B cell (primary cell): ENCODE results near the gene PTPRU. TPM values are rescaled to one million over a fixed set of nuclear protein-coding genes. Genes with fewer than 3 reads are reported as not detected.

Experiments
- ATAC-seq: fragments of 200-7000 bp; cut with Tn5 transposase; one replicate; pipeline ENCODE4 v1.10.0; 2021; ENCODE audit warnings: low read depth, mild to moderate bottlenecking, moderate number of reproducible peaks, moderate library complexity
- CTCF ChIA-PET: fragments of 350-600 bp; sonication (Branson Sonifier 250); formaldehyde crosslinking; loops from one replicate; lab custom pipeline; 2021; ENCODE audit warnings: antibody characterized with exemption, inconsistent platforms; lab: Charles Lee
- POLR2A ChIA-PET: fragments of 350-600 bp; sonication (Branson Sonifier 250); formaldehyde crosslinking; loops from one replicate; lab custom pipeline; 2021; ENCODE audit warnings: antibody characterized with exemption; lab: Charles Lee
- DNase-seq: peaks from one replicate; pipeline ENCODE4 v3.0.0; 2013
- H2AFZ ChIP-seq: 2 replicates; pipeline ENCODE4 v1.6.1; 2012; ENCODE audit warnings: mild to moderate bottlenecking, low read depth, low read length; ENCODE audit not compliant: insufficient read depth, poor library complexity, severe bottlenecking
- H3K27ac ChIP-seq, 2 donors: 1 replicate in 1 of 2; 2 replicates in 1 of 2; pipeline ENCODE4 v1.5.1; 2012 to 2013; ENCODE audit warnings: low read length in 2 of 2, mild to moderate bottlenecking in 2 of 2, moderate library complexity in 1 of 2
- H3K27me3 ChIP-seq, 4 experiments: fragments of 200-600 bp in 1 of 4; sonication (generic) in 1 of 4; replicated peaks in 1 of 4; 1 replicate in 2 of 4; 2 replicates in 2 of 4; pipeline versions ENCODE4 v1.6.1 to v1.7.0; 2013 to 2016; ENCODE audit warnings: low read length in 3 of 4, mild to moderate bottlenecking in 2 of 4, mixed read lengths in 1 of 4, moderate library complexity in 1 of 4; ENCODE audit not compliant: insufficient read depth in 4 of 4, control insufficient read depth in 3 of 4; ENCODE audit errors: control extremely low read depth in 1 of 4
- H3K36me3 ChIP-seq, 2 experiments: replicated peaks in 1 of 2; 1 replicate in 1 of 2; 2 replicates in 1 of 2; pipeline versions ENCODE4 v1.6.1 to v1.7.1; 2013; ENCODE audit warnings: low read length in 1 of 2; ENCODE audit not compliant: insufficient read depth in 2 of 2, control insufficient read depth in 1 of 2; ENCODE audit errors: control extremely low read depth in 1 of 2, extremely low read depth in 1 of 2
- H3K4me1 ChIP-seq, 2 donors: fragments of 200-600 bp in 1 of 2; sonication (generic) in 1 of 2; 1 replicate in 1 of 2; 2 replicates in 1 of 2; pipeline versions ENCODE4 v1.5.1 to v1.6.1; 2013 to 2017; ENCODE audit warnings: low read length in 2 of 2; ENCODE audit not compliant: control insufficient read depth in 2 of 2, insufficient read depth in 2 of 2
- H3K4me2 ChIP-seq: replicated peaks from 2 replicates; pipeline ENCODE3; 2012; ENCODE audit warnings: mild to moderate bottlenecking, low read depth, low read length; ENCODE audit not compliant: poor library complexity, severe bottlenecking
- H3K4me3 ChIP-seq, 5 experiments: fragments of 200-600 bp in 1 of 5; sonication (generic) in 1 of 5; 1 replicate in 3 of 5; 2 replicates in 2 of 5; pipeline versions ENCODE4 v1.5.1 to v1.7.0; 2011 to 2016; ENCODE audit warnings: low read length in 4 of 5, mild to moderate bottlenecking in 4 of 5, low read depth in 2 of 5, control low read depth in 1 of 5, moderate library complexity in 1 of 5; ENCODE audit not compliant: insufficient read depth in 1 of 5; ENCODE audit errors: control extremely low read depth in 1 of 5, extremely low read depth in 1 of 5
- H3K79me2 ChIP-seq: fragments of 200-600 bp; sonication (generic); one replicate; pipeline ENCODE4 v1.6.0; 2016; ENCODE audit warnings: low read length; ENCODE audit not compliant: control insufficient read depth, insufficient read depth
- H3K9ac ChIP-seq: fragments of 200-600 bp; sonication (generic); 2 replicates; pipeline ENCODE4 v1.6.1; 2017; ENCODE audit warnings: mild to moderate bottlenecking, low read length, moderate library complexity
- H3K9me3 ChIP-seq, 3 donors: one replicate each; pipeline versions ENCODE4 v1.6.1 to v1.7.1; 2013; ENCODE audit warnings: low read length in 2 of 3; ENCODE audit not compliant: control insufficient read depth in 2 of 3, insufficient read depth in 1 of 3; ENCODE audit errors: control extremely low read depth in 1 of 3
- H4K20me1 ChIP-seq: 2 replicates; pipeline ENCODE4 v1.6.0; 2012; ENCODE audit warnings: mild to moderate bottlenecking, low read length; ENCODE audit not compliant: insufficient read depth, control insufficient read depth, poor library complexity, severe bottlenecking
- H3K27ac Mint-ChIP-seq: one replicate; pipeline ENCODE4 v1.8.0; 2021; ENCODE audit warnings: mixed read lengths
- H3K27me3 Mint-ChIP-seq: one replicate; pipeline ENCODE4 v1.8.0; 2021; ENCODE audit warnings: mixed read lengths
- H3K4me1 Mint-ChIP-seq: one replicate; pipeline ENCODE4 v1.8.0; 2021; ENCODE audit warnings: mixed read lengths
- H3K4me3 Mint-ChIP-seq: one replicate; pipeline ENCODE4 v1.8.0; 2021; ENCODE audit warnings: mixed read lengths
- H3K9me3 Mint-ChIP-seq: one replicate; pipeline ENCODE4 v1.8.0; 2022; ENCODE audit warnings: mixed read lengths; ENCODE audit not compliant: insufficient read depth
- EZH2 ChIP-seq: IDR thresholded peaks from 2 replicates; pipeline ENCODE4 v1.6.1; 2012; ENCODE audit warnings: borderline replicate concordance, low read depth, mild to moderate bottlenecking, moderate library complexity, low read length; ENCODE audit not compliant: insufficient read depth, poor library complexity, severe bottlenecking
- WGBS: methylation state at CpG from one replicate; pipeline ENCODE4 v1.1.5; 2013; ENCODE audit warnings: missing lambda C conversion rate; ENCODE audit not compliant: insufficient coverage; 5-methylcytosine and 5-hydroxymethylcytosine counted together
- intact Hi-C: fragments of 100-400 bp; cut with micrococcal nuclease; formaldehyde crosslinking; loops from one replicate; pipeline ENCODE4 v1.10.0; 2022
- polyA plus RNA-seq: library from polyadenylated mRNA; depleted of rRNA; stranded (reverse); fragments of >200 nt; gene quantifications from 2 replicates; pipeline ENCODE4 v1.2.3, GENCODE V29; 2012
- total RNA-seq, 2 donors: library from RNA; stranded (reverse); fragments of 120-200 nt in 1 of 2; gene quantifications; 1 replicate in 1 of 2; 2 replicates in 1 of 2; pipeline versions ENCODE4 v1.2.3 to v1.2.4, GENCODE V29; 2013 to 2022
- TF ChIP-seq, protein P1 (sequence below): fragments of 200-600 bp; IDR thresholded peaks from one replicate; pipeline ENCODE4 v1.8.0; 2022; ENCODE audit warnings: antibody characterized with exemption, mild to moderate bottlenecking

The PTPRU gene
- total and polyA plus RNA-seq, 2 donors (not counting 1 experiment from before 2014, with no cell fraction given) = 0.10 to 0.25 TPM

DNA sequence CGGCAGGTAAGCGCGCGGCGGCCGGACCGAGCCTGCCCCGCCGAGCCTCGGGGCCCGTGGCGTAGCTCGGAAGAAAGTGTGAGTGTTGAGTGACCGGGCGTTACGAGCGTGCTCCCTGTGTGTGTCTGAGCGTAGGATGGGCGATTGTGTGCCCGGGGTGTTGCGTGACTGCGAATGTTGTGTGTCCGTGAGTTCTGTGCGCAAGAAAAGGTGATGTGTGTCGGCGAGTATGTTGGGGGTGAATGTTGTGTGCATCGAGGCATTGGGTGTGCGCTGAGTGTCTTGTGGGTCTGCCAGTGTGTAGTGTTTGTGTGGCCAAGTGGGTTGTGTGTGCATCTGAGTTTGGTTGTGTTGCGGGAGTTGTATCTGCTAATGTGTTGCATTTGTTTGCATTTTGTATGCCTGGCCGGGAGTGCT, 398 bp downstream of the PTPRU start:
- H2AFZ ChIP-seq = peak overlapping the region; percentile 79
- no peak overlapping the region for H3K27ac ChIP-seq
- H3K9me3 ChIP-seq = no peaks in the 10 kb centered on the region
- Mint-ChIP-seq H3K9me3 (no peaks in the 10 kb centered on the region), H3K27me3 (peaks cover 59% of the 10 kb centered on the region), H3K4me1 (peaks cover 21% of the 10 kb centered on the region), H3K4me3 (peak overlapping the region; percentile 96), H3K27ac (peak overlapping the region; percentile 70)
- no peaks in the 10 kb centered on the region for H3K79me2 ChIP-seq
- ATAC-seq (no peak), DNase-seq (no peak)
- H4K20me1 ChIP-seq = no peaks in the 10 kb centered on the region
- 3% methylated on average over 30 of the region's 30 CpGs for WGBS
- H3K4me3 ChIP-seq = peak overlapping the region; percentile 36 to 65 (median 52)
- H3K4me2 ChIP-seq = peak overlapping the region; percentile 95
- peaks cover 21% of the 10 kb centered on the region in 2 donors for H3K4me1 ChIP-seq
- TF ChIP-seq EZH2 = no peak
- TF ChIP-seq, protein P1, sequence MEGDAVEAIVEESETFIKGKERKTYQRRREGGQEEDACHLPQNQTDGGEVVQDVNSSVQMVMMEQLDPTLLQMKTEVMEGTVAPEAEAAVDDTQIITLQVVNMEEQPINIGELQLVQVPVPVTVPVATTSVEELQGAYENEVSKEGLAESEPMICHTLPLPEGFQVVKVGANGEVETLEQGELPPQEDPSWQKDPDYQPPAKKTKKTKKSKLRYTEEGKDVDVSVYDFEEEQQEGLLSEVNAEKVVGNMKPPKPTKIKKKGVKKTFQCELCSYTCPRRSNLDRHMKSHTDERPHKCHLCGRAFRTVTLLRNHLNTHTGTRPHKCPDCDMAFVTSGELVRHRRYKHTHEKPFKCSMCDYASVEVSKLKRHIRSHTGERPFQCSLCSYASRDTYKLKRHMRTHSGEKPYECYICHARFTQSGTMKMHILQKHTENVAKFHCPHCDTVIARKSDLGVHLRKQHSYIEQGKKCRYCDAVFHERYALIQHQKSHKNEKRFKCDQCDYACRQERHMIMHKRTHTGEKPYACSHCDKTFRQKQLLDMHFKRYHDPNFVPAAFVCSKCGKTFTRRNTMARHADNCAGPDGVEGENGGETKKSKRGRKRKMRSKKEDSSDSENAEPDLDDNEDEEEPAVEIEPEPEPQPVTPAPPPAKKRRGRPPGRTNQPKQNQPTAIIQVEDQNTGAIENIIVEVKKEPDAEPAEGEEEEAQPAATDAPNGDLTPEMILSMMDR = no peak
- H3K9ac ChIP-seq = peak overlapping the region; percentile 65
- CTCF ChIA-PET = interaction anchor here (0.7 to 3.5 kb wide), 6 partner anchors 55 to 1480 kb away, joined by 3 to 50 read pairs (median 4); partner anchors contain the start of gene SRSF4
- no peaks in the 10 kb centered on the region for H3K36me3 ChIP-seq
- intact Hi-C loops = loop anchor here (1.0 to 10.0 kb wide), 2 partner anchors 1472 to 1698 kb away; no protein-coding TSS in a partner anchor
- POLR2A ChIA-PET = no interaction called here
- H3K27me3 ChIP-seq = peaks cover 0 to 43% (median 24%) of the 10 kb centered on the region in 4 experiments

DNA sequence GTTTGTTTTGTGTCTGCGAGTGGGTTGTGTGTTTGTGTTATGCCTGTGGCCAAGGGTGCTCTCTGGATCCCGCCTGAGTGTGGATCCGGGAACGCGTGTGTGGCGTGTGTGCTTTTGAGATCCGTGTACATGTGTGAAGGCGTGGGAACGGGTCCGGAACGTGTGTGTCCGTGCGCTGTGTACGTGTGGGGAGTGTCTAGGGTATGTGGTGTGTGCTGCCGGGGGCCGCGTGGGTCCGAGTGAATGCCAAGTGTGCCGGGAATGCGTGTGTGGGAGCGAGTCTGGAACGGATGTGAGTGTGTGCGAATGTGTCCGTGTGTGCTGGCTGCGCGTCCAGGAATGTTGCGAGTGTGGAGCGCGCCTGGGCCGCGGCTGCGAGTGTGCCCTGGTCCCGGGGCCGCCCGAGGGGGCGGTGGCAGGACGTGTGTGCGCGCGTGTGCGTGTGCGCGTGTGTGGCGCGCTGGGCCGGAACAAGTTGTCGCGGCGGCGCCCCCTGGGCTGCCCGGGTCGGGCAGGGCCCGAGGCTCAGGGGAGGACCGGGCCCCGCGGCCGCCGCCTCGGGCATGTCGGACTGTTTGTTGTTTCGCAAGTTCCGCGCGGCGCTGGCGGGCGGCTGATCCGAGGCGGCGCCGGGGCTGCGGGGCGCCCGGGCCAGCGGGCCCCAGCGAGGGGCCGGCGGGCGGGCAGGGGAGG, 953 bp downstream of the PTPRU start:
- Histone ChIP-seq H3K36me3 (no peaks in the 10 kb centered on the region), H4K20me1 (no peaks in the 10 kb centered on the region), H3K9me3 (no peaks in the 10 kb centered on the region), H3K9ac (peak overlapping the region; percentile 65), H3K27ac (no peak overlapping the region), H2AFZ (peak overlapping the region; percentile 79), H3K4me1 (peaks cover 21% of the 10 kb centered on the region in 2 donors), H3K4me2 (peak overlapping the region; percentile 95), H3K4me3 (peak overlapping the region; percentile 36 to 65 (median 52)), H3K79me2 (no peaks in the 10 kb centered on the region), H3K27me3 (peaks cover 0 to 43% (median 24%) of the 10 kb centered on the region in 4 experiments)
- POLR2A ChIA-PET = no interaction called here
- DNase-seq = peak; percentile 67
- intact Hi-C loops = loop anchor here (10.0 kb wide), 1 partner anchor 1698 kb away; no protein-coding TSS in a partner anchor
- Mint-ChIP-seq H3K4me3 (peak overlapping the region; percentile 96), H3K4me1 (peaks cover 21% of the 10 kb centered on the region), H3K27ac (peak overlapping the region; percentile 70), H3K27me3 (peaks cover 59% of the 10 kb centered on the region), H3K9me3 (no peaks in the 10 kb centered on the region)
- CTCF ChIA-PET = interaction anchor here (0.7 to 3.5 kb wide), 6 partner anchors 55 to 1480 kb away, joined by 3 to 50 read pairs (median 4); partner anchors contain the start of gene SRSF4
- no peak for ATAC-seq
- WGBS = 2% methylated on average over 79 of the region's 79 CpGs
- TF ChIP-seq, protein P1 = no peak
- TF ChIP-seq EZH2 = no peak
